ENCODE measurements around the gene CHRDL2.
"Not testable (repeated sequence)": the region's sequence is repeated elsewhere in the genome, so short reads cannot be mapped to it uniquely, and the experiment has no call there.

CHRDL2 gene

GRCh38 chr11:74669211-74670160 is 61.7 kb downstream of the CHRDL2 start:
- no peak for DNase-seq (ENCODE audit: low read depth)

- no peak for DNase-seq (ENCODE audit: low read depth)
These were observed 67.9 kb downstream of the CHRDL2 start for GRCh38 chr11:74663315-74663714.

- DNase-seq (ENCODE audit: low read depth): no peak
These were observed 68.6 kb downstream of the CHRDL2 start for GRCh38 chr11:74662487-74663103.

GRCh38 chr11:74659124-74659523 is 72.1 kb downstream of the CHRDL2 start:
- not testable (repeated sequence) for DNase-seq (ENCODE audit: low read depth)

- no peak for DNase-seq (ENCODE audit: low read depth)
These were observed 76.2 kb downstream of the CHRDL2 start for GRCh38 chr11:74654976-74655375.

GRCh38 chr11:74650498-74650897 is 80.7 kb downstream of the CHRDL2 start:
- no peak for DNase-seq (ENCODE audit: low read depth)

GRCh38 chr11:74648894-74649293 is 82.3 kb downstream of the CHRDL2 start:
- no peak for DNase-seq (ENCODE audit: low read depth)

- no peak for DNase-seq (ENCODE audit: low read depth)
These were observed 83.4 kb downstream of the CHRDL2 start for GRCh38 chr11:74647831-74648230.

GRCh38 chr11:74647404-74647803 is 83.8 kb downstream of the CHRDL2 start:
- no peak for DNase-seq (ENCODE audit: low read depth)

GRCh38 chr11:74646954-74647353 is 84.3 kb downstream of the CHRDL2 start:
- DNase-seq (ENCODE audit: low read depth): no peak

Measured in stimulated activated CD8-positive, alpha-beta memory T cell treated with anti-CD3 and anti-CD28 coated beads, Interleukin-12 subunit alpha, Interleukin-12 subunit beta, amount 100 ng/mL, for 4 hours (primary cell).